Tracheal epithelial cell (primary cell): ENCODE measurements around the gene RNU6-1. TPM values are rescaled to one million over a fixed set of nuclear protein-coding genes. Genes with fewer than 3 reads are reported as not detected.

ENCODE experiments used
- total RNA-seq: library from RNA; depleted of rRNA; stranded (reverse); fragments of >200 nt; gene quantifications from 2 replicates; pipeline ENCODE4 v1.2.1, GENCODE V29; 2014

RNU6-1 gene
- total RNA-seq: not detected in 2 replicates

GRCh38 chr15:67839929-67840748, at the start of gene RNU6-1:
Gene RNU6-1 (minus strand): TSS chr15:67840045.

DNA sequence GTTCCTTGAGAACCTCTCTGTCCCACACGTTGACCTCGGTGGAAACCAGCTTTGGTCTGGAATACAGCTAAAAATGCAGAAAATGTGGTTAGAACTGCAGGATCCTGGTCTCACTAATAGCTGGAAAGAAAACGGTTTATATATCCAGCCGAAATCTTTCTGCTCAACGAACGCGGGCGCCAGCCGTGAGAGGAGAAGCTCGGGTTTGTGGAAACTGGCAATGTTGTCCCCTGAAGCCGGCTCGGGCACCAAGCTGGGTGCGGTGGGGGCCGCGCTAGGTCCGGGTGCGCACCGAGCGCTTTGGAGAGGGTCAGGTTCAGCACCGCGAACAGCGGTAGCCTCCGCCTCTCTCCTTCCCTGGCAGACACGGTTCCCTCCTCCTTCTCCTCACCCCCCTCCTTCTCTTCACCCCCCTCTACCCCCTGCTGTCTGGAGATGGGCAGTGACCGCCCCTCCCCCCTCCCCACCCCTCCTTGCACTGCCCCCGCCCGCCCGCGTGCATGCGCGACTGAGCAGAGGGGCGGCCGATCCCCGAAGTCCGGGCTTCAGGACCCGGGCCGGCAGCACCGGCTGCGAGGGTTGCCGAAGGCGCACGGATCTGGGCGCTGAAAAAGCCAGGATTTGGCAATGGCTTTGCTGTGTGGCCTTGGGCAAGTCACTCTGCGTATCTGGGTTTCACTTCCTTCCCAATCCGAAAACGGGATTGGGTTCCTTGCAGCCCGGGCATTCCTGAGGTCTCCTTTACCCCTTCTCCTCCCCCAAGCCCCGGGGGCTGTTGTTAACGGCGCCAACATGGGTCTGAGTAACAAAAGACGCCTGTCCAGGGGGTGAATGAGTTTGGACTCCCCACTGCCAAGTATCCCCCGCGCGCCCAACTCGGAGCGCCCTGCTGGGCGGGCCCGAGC, 14.6 kb downstream of the RNU6-1 start, which contains the start of gene SKOR1:
Gene SKOR1, plus strand, starts transcription at position 534 of the 905 bp plus-strand sequence. Its CDS starts 94 bp downstream, at position 628.

Other genes starting within 250 kb of the RNU6-1 start
- gene SKOR1, start 14.5 kb downstream of the RNU6-1 start, total RNA-seq: not detected in 2 replicates
- gene PIAS1, start 214.3 kb upstream of the RNU6-1 start, total RNA-seq: 11.3 and 13.2 TPM in 2 replicates